H9 (cell line): ENCODE data around the gene OSBP2. TPM values are rescaled to one million over a fixed set of nuclear protein-coding genes. Genes with fewer than 3 reads are reported as not detected.

Experiments used
- DNase-seq: peaks from one replicate; pipeline ENCODE4 v3.0.0-alpha.2; 2017
- H2AFZ ChIP-seq: one replicate; pipeline ENCODE4 v1.6.1; 2013; ENCODE audit warnings: mild to moderate bottlenecking, low read length, control low read depth, moderate library complexity
- H2AK5ac ChIP-seq: 2 replicates; pipeline ENCODE4 v1.6.1; 2013; ENCODE audit warnings: low read length, control low read depth, mixed read lengths; ENCODE audit not compliant: insufficient read length
- H2BK120ac ChIP-seq: one replicate; pipeline ENCODE4 v1.6.1; 2013; ENCODE audit warnings: low read depth, mild to moderate bottlenecking, low read length, control low read depth, inconsistent platforms; ENCODE audit not compliant: poor library complexity, severe bottlenecking
- H2BK12ac ChIP-seq: 2 replicates; pipeline ENCODE4 v1.6.1; 2013; ENCODE audit warnings: low read length, control low read depth, mixed read lengths, low read depth; ENCODE audit not compliant: insufficient read length
- H2BK15ac ChIP-seq: 2 replicates; pipeline ENCODE4 v1.6.1; 2013; ENCODE audit warnings: low read depth, low read length, control low read depth
- H2BK20ac ChIP-seq: one replicate; pipeline ENCODE4 v1.6.1; 2013; ENCODE audit warnings: low read depth, mild to moderate bottlenecking, low read length, control low read depth, inconsistent platforms; ENCODE audit not compliant: poor library complexity, severe bottlenecking
- H2BK5ac ChIP-seq: 2 replicates; pipeline ENCODE4 v1.6.1; 2013; ENCODE audit warnings: low read length, control low read depth, mixed read lengths; ENCODE audit not compliant: insufficient read length
- H3K14ac ChIP-seq: 2 replicates; pipeline ENCODE4 v1.6.1; 2013; ENCODE audit warnings: low read length, control low read depth; ENCODE audit not compliant: insufficient read depth
- H3K18ac ChIP-seq: 2 replicates; pipeline ENCODE4 v1.6.1; 2013; ENCODE audit warnings: low read depth, mild to moderate bottlenecking, mixed read lengths, low read length, control low read depth; ENCODE audit not compliant: insufficient read length
- H3K23ac ChIP-seq: 2 replicates; pipeline ENCODE4 v1.6.1; 2013; ENCODE audit warnings: low read length, control low read depth, mixed read lengths, low read depth; ENCODE audit not compliant: insufficient read length
- H3K23me2 ChIP-seq: 2 replicates; pipeline ENCODE4 v1.6.1; 2013; ENCODE audit warnings: low read depth, mild to moderate bottlenecking, mixed read lengths, low read length, control low read depth; ENCODE audit not compliant: insufficient read length, poor library complexity, severe bottlenecking
- H3K27ac ChIP-seq: 2 replicates; pipeline ENCODE4 v1.5.1; 2013; ENCODE audit warnings: low read length, control low read depth, mixed read lengths, low read depth; ENCODE audit not compliant: insufficient read length
- H3K27me3 ChIP-seq: 2 replicates; pipeline ENCODE4 v1.6.1; 2013; ENCODE audit warnings: low read length, control low read depth, inconsistent platforms; ENCODE audit not compliant: insufficient read depth
- H3K4ac ChIP-seq: 2 replicates; pipeline ENCODE4 v1.6.1; 2013; ENCODE audit warnings: low read depth, mild to moderate bottlenecking, control low read depth, inconsistent platforms, low read length, moderate library complexity
- H3K4me1 ChIP-seq: 2 replicates; pipeline ENCODE4 v1.6.1; 2013; ENCODE audit warnings: low read length, control low read depth, inconsistent platforms; ENCODE audit not compliant: insufficient read depth
- H3K4me2 ChIP-seq: 2 replicates; pipeline ENCODE4 v1.6.1; 2013; ENCODE audit warnings: low read length, control low read depth, mixed read lengths; ENCODE audit not compliant: insufficient read length, insufficient read depth
- H3K56ac ChIP-seq: 2 replicates; pipeline ENCODE4 v1.6.1; 2013; ENCODE audit warnings: low read depth, mild to moderate bottlenecking, mixed read lengths, low read length, control low read depth; ENCODE audit not compliant: insufficient read length
- H3K79me1 ChIP-seq: 2 replicates; pipeline ENCODE4 v1.6.1; 2013; ENCODE audit warnings: low read depth, mild to moderate bottlenecking, moderate library complexity, low read length, control low read depth, inconsistent platforms; ENCODE audit not compliant: insufficient read depth, poor library complexity, severe bottlenecking
- H3K79me2 ChIP-seq: 2 replicates; pipeline ENCODE4 v1.6.1; 2013; ENCODE audit warnings: low read length, control low read depth, inconsistent platforms; ENCODE audit not compliant: insufficient read depth
- H3K9ac ChIP-seq: 2 replicates; pipeline ENCODE4 v1.6.1; 2013; ENCODE audit warnings: low read length, control low read depth, mixed read lengths; ENCODE audit not compliant: insufficient read length; ENCODE audit errors: extremely low read depth
- H3K9me3 ChIP-seq: one replicate; pipeline ENCODE4 v1.6.1; 2013; ENCODE audit warnings: low read depth, low read length, inconsistent platforms; ENCODE audit not compliant: control insufficient read depth
- H3T11ph ChIP-seq: one replicate; pipeline ENCODE4 v1.6.1; 2013; ENCODE audit warnings: mild to moderate bottlenecking, low read length, control low read depth, inconsistent platforms
- H4K20me1 ChIP-seq: one replicate; pipeline ENCODE4 v1.6.1; 2013; ENCODE audit not compliant: control insufficient read depth, insufficient read length, insufficient read depth
- H4K5ac ChIP-seq: 2 replicates; pipeline ENCODE4 v1.6.1; 2013; ENCODE audit warnings: low read depth, mild to moderate bottlenecking, mixed read lengths, low read length, control low read depth; ENCODE audit not compliant: insufficient read length
- H4K8ac ChIP-seq: replicated peaks from 2 replicates; pipeline ENCODE4 v1.6.1; 2013; ENCODE audit warnings: low read length, control low read depth, mixed read lengths, low read depth; ENCODE audit not compliant: insufficient read length
- H4K91ac ChIP-seq: 2 replicates; pipeline ENCODE4 v1.6.1; 2013; ENCODE audit warnings: low read depth, mild to moderate bottlenecking, moderate library complexity, mixed read lengths, low read length, control low read depth; ENCODE audit not compliant: insufficient read length
- H3K27ac Mint-ChIP-seq, 3 experiments: 2 replicates in 2 of 3; 3 replicates in 1 of 3; pipeline ENCODE4 v1.8.0; 2020 to 2021; ENCODE audit warnings: mixed read lengths in 3 of 3, mild to moderate bottlenecking in 1 of 3, moderate library complexity in 1 of 3
- H3K27me3 Mint-ChIP-seq: 2 replicates; pipeline ENCODE4 v1.8.0; 2021; ENCODE audit warnings: low read depth, mild to moderate bottlenecking, moderate library complexity, mixed read lengths
- H3K36me3 Mint-ChIP-seq, 3 experiments: 2 replicates in 2 of 3; 3 replicates in 1 of 3; pipeline ENCODE4 v1.8.0; 2020 to 2021; ENCODE audit warnings: low read depth in 3 of 3, mixed read lengths in 3 of 3; ENCODE audit not compliant: insufficient read depth in 1 of 3
- H3K4me1 Mint-ChIP-seq, 2 experiments: 2 replicates each; pipeline ENCODE4 v1.8.0; 2020; ENCODE audit warnings: mixed read lengths in 2 of 2
- H3K4me3 Mint-ChIP-seq, 2 experiments: 2 replicates in 1 of 2; 3 replicates in 1 of 2; pipeline ENCODE4 v1.8.0; 2020 to 2021; ENCODE audit warnings: mild to moderate bottlenecking in 2 of 2, mixed read lengths in 2 of 2, moderate library complexity in 1 of 2
- H3K9me3 Mint-ChIP-seq, 2 experiments: 2 replicates in 1 of 2; 3 replicates in 1 of 2; pipeline ENCODE4 v1.8.0; 2020; ENCODE audit warnings: mild to moderate bottlenecking in 2 of 2, mixed read lengths in 2 of 2, moderate library complexity in 1 of 2
- CTCF ChIP-seq: fragments of 200-600 bp; sonication (generic); conservative IDR thresholded peaks from 3 replicates; pipeline ENCODE4 v1.8.0; 2021; ENCODE audit warnings: antibody characterized with exemption, mild to moderate bottlenecking
- WGBS: extraction: QIAGEN DNeasy Blood & Tissue Kit; methylation state at CpG from one replicate; pipeline ENCODE4 v1.1.7; 2013; ENCODE audit warnings: missing lambda C conversion rate, low lambda C conversion rate, mixed read lengths; ENCODE audit not compliant: insufficient read length; ENCODE audit errors: extremely low coverage; 5-methylcytosine and 5-hydroxymethylcytosine counted together
- total RNA-seq: library from RNA; stranded (reverse); gene quantifications from 2 replicates; pipeline ENCODE4 v1.2.1, GENCODE V29; 2021

The OSBP2 gene
- total RNA-seq, 1 experiment from 2014 or later: 3.4 TPM

GRCh38 chr22:30803679-30804078 is 109.0 kb downstream of the OSBP2 start:
- Histone ChIP-seq H2BK120ac (no peak overlapping the region), H2AK5ac (no peak overlapping the region), H3K56ac (no peak overlapping the region), H4K20me1 (no peaks in the 10 kb centered on the region), H3K4ac (no peak overlapping the region), H4K8ac (no peak overlapping the region), H2BK12ac (no peak overlapping the region), H3K14ac (no peak overlapping the region), H3K23ac (no peak overlapping the region), H4K91ac (no peak overlapping the region), H3K4me1 (peaks cover 9% of the 10 kb centered on the region; the same call in 1 of the 2 replicates), H2BK20ac (no peak overlapping the region), H2BK15ac (no peak overlapping the region), H3K27ac (no peak overlapping the region), H3K9me3 (no peaks in the 10 kb centered on the region), H3K9ac (no peak overlapping the region), H3K4me2 (no peak overlapping the region), H3T11ph (no peak overlapping the region), H3K27me3 (peaks cover 7% of the 10 kb centered on the region; the same call in 1 of the 2 replicates), H2AFZ (no peak overlapping the region), H3K18ac (no peak overlapping the region), H3K79me2 (no peaks in the 10 kb centered on the region), H4K5ac (no peak overlapping the region), H3K23me2 (peaks cover 5% of the 10 kb centered on the region), H3K79me1 (no peaks in the 10 kb centered on the region), H2BK5ac (no peak overlapping the region)
- Mint-ChIP-seq H3K4me1 (peaks cover 22 to 24% of the 10 kb centered on the region in 2 experiments), H3K36me3 (no peaks in the 10 kb centered on the region), H3K27me3 (peaks cover 52% of the 10 kb centered on the region), H3K27ac (no peak overlapping the region), H3K9me3 (no peaks in the 10 kb centered on the region; a peak in 2 of 5 replicates), H3K4me3 (peak overlapping the region in 1 of 2 experiments; percentile 32; a peak in 2 of 5 replicates)
- WGBS: no CpG with 5 or more reads among the region's 5 CpGs
- no peak for TF ChIP-seq CTCF
- DNase-seq: no peak
